K562 (cell line): ENCODE results near the gene MET. TPM values are rescaled to one million over a fixed set of nuclear protein-coding genes. Genes with fewer than 3 reads are reported as not detected.

ENCODE experiments used
- ATAC-seq: fragments of 200-7000 bp; cut with Tn5 transposase; 3 replicates; pipeline ENCODE4 v1.9.1; 2020; ENCODE audit warnings: moderate library complexity
- BruUV-seq: library from RNA; stranded (reverse); fragments of 400-500 nt; replicated peaks from 2 replicates; lab custom pipeline; 2021; lab: Mats Ljungman, UMichigan
- CTCF ChIA-PET: fragments of 300-600 bp; formaldehyde crosslinking; extraction: SDS; loops from one replicate; lab custom pipeline; 2021; ENCODE audit warnings: low intra/inter-chr PET ratio; lab: Yijun Ruan, JAX
- POLR2A ChIA-PET: fragments of 300-600, 350-650 bp; sonication (Branson Sonifier 250); formaldehyde crosslinking; extraction: SDS; loops from one replicate; lab custom pipeline; 2021; ENCODE audit warnings: antibody characterized with exemption, inconsistent platforms; lab: Yijun Ruan, JAX
- DNase-seq, 4 experiments: peaks; one replicate each; pipeline versions ENCODE4 v3.0.0 to v3.0.0-alpha.2; 2011 to 2018; ENCODE audit warnings: low spot score in 3 of 4, mixed read lengths in 3 of 4; ENCODE audit errors: extremely low read depth in 1 of 4
- FAIRE-seq: peaks from 2 replicates; lab custom pipeline; 2011; peaks lifted over from hg19 to GRCh38; lab: Jason Lieb, UNC
- H2AFZ ChIP-seq: 2 replicates; pipeline ENCODE4 v1.6.0; 2011; ENCODE audit warnings: low read depth, low read length, control low read depth, inconsistent platforms
- H3K27ac ChIP-seq: fragments of 200-600 bp; 3 replicates; pipeline ENCODE4 v1.8.0; 2011; ENCODE audit warnings: low read depth, mild to moderate bottlenecking, control low read depth, inconsistent platforms, low read length, moderate library complexity, mixed read lengths; ENCODE audit errors: extremely low read depth
- H3K27me3 ChIP-seq, 2 experiments: fragments of 300-600 bp in 1 of 2; 2 replicates in 1 of 2; 3 replicates in 1 of 2; pipeline versions ENCODE4 v1.6.0 to v1.8.0; 2011; ENCODE audit warnings: inconsistent platforms in 2 of 2, low read length in 2 of 2, mild to moderate bottlenecking in 1 of 2, mixed read lengths in 1 of 2, moderate library complexity in 1 of 2; ENCODE audit not compliant: control insufficient read depth in 2 of 2, insufficient read depth in 2 of 2
- H3K36me3 ChIP-seq: fragments of 300-600 bp; 3 replicates; pipeline ENCODE4 v1.8.0; 2011; ENCODE audit warnings: mild to moderate bottlenecking, low read length, inconsistent platforms; ENCODE audit not compliant: control insufficient read depth, insufficient read depth
- H3K4me1 ChIP-seq, 2 experiments: fragments of 200-600 bp in 1 of 2; replicated peaks in 1 of 2; 2 replicates in 1 of 2; 3 replicates in 1 of 2; pipeline versions ENCODE4 v1.5.1 to v1.8.0; 2011; ENCODE audit warnings: inconsistent platforms in 2 of 2, low read length in 2 of 2, mild to moderate bottlenecking in 1 of 2, mixed read lengths in 1 of 2, moderate library complexity in 1 of 2; ENCODE audit not compliant: control insufficient read depth in 2 of 2, insufficient read depth in 2 of 2
- H3K4me2 ChIP-seq: 2 replicates; pipeline ENCODE4 v1.6.1; 2011; ENCODE audit warnings: low read length, control low read depth, inconsistent platforms, mixed read lengths; ENCODE audit not compliant: insufficient read depth
- H3K4me3 ChIP-seq: fragments of 200-600 bp; sonication (generic), shearing (Covaris generic); 2 replicates; pipeline ENCODE4 v1.5.1; 2016; ENCODE audit warnings: control low read depth, inconsistent platforms
- H3K79me2 ChIP-seq: fragments of 200-600 bp; 3 replicates; pipeline ENCODE4 v1.8.0; 2011; ENCODE audit warnings: low read length, inconsistent platforms; ENCODE audit not compliant: control insufficient read depth, insufficient read depth
- H3K9ac ChIP-seq, 2 experiments: 2 replicates each; pipeline versions ENCODE4 v1.6.0 to v1.6.1; 2011; ENCODE audit warnings: low read depth in 2 of 2, low read length in 2 of 2, control low read depth in 1 of 2, inconsistent platforms in 1 of 2, mild to moderate bottlenecking in 1 of 2, mixed read lengths in 1 of 2; ENCODE audit not compliant: insufficient read depth in 1 of 2
- H3K9me1 ChIP-seq: one replicate; pipeline ENCODE4 v1.6.0; 2011; ENCODE audit warnings: inconsistent platforms, mild to moderate bottlenecking, low read length, moderate library complexity; ENCODE audit not compliant: control insufficient read depth, insufficient read depth
- H3K9me3 ChIP-seq: replicated peaks from 2 replicates; pipeline ENCODE4 v1.5.1; 2011; ENCODE audit warnings: low read depth, low read length, inconsistent platforms; ENCODE audit not compliant: control insufficient read depth, insufficient read depth
- H4K20me1 ChIP-seq: replicated peaks from 2 replicates; pipeline ENCODE4 v1.6.1; 2011; ENCODE audit warnings: low read length, inconsistent platforms, mixed read lengths; ENCODE audit not compliant: control insufficient read depth, insufficient read depth
- BDP1 ChIP-seq: IDR thresholded peaks from 3 replicates; pipeline ENCODE4 v1.6.1; 2011; ENCODE audit not compliant: insufficient read length, insufficient read depth
- BRD9 ChIP-seq: fragments of 450-650 bp; IDR thresholded peaks from 2 replicates; pipeline ENCODE4 v1.6.1; 2018; ENCODE audit warnings: low read depth; ENCODE audit not compliant: partially characterized antibody
- C11orf30 ChIP-seq: fragments of 450-650 bp; IDR thresholded peaks from 2 replicates; pipeline ENCODE4 v1.6.1; 2016; ENCODE audit warnings: low read depth, mild to moderate bottlenecking
- CCNT2 ChIP-seq: IDR thresholded peaks from 2 replicates; pipeline ENCODE4 v1.6.1; 2011; ENCODE audit warnings: borderline replicate concordance, low read depth, mild to moderate bottlenecking, moderate library complexity, mixed read lengths, low read length; ENCODE audit not compliant: insufficient read length; ENCODE audit errors: extremely low read depth
- ELF4 ChIP-seq: fragments of 450-650 bp; formaldehyde crosslinking; IDR thresholded peaks from 2 replicates; pipeline ENCODE4 v1.4.0; 2022; ENCODE audit warnings: missing genetic modification characterization
- FOSL1 ChIP-seq: fragments of 200-800 bp; sonication (Bioruptor generic); conservative IDR thresholded peaks from 2 replicates; pipeline ENCODE4 v1.6.1; 2016; ENCODE audit warnings: missing genetic modification characterization, missing compliant biosample characterization
- HMG20B ChIP-seq: fragments of 250-450 bp; sonication (Bioruptor Pico); IDR thresholded peaks from 2 replicates; pipeline ENCODE4 v1.5.0; 2021; ENCODE audit warnings: mild to moderate bottlenecking
- IRF9 ChIP-seq: fragments of 450-650 bp; IDR thresholded peaks from 2 replicates; pipeline ENCODE4 v1.6.1; 2016; ENCODE audit warnings: missing biosample characterization, missing genetic modification characterization
- PTRF ChIP-seq: fragments of 450-650 bp; IDR thresholded peaks from 2 replicates; pipeline ENCODE4 v1.6.1; 2016; ENCODE audit warnings: mild to moderate bottlenecking, missing genetic modification characterization, missing compliant biosample characterization
- PYGO2 ChIP-seq: fragments of 450-650 bp; IDR thresholded peaks from 2 replicates; pipeline ENCODE4 v1.6.1; 2016; ENCODE audit warnings: mild to moderate bottlenecking, missing genetic modification characterization, moderate library complexity, missing compliant biosample characterization
- RNF2 ChIP-seq: sonication (generic); IDR thresholded peaks from 2 replicates; pipeline ENCODE4 v1.6.1; 2016
- SPI1 ChIP-seq: IDR thresholded peaks from 2 replicates; pipeline ENCODE4 v1.6.1; 2011; ENCODE audit warnings: low read depth, low read length, control low read depth, borderline replicate concordance
- TEAD1 ChIP-seq, 2 experiments: fragments of 450-650 bp in 1 of 2; sonication (generic) in 1 of 2; formaldehyde crosslinking; IDR thresholded peaks; 2 replicates each; pipeline versions ENCODE4 v1.4.0 to v1.8.0; 2020 to 2022; ENCODE audit warnings: mild to moderate bottlenecking in 2 of 2, missing genetic modification reagents in 1 of 2
- ZNF12 ChIP-seq: sonication (generic); formaldehyde crosslinking; IDR thresholded peaks from 2 replicates; pipeline ENCODE4 v1.4.0; 2020; ENCODE audit warnings: mild to moderate bottlenecking, missing genetic modification reagents
- ZNF175 ChIP-seq: fragments of 200-800 bp; sonication (Bioruptor generic); IDR thresholded peaks from 2 replicates; pipeline ENCODE4 v1.6.1; 2016; ENCODE audit warnings: low read depth, mild to moderate bottlenecking, missing genetic modification characterization, missing compliant biosample characterization
- ZNF699 ChIP-seq: fragments of 250-450 bp; sonication (Bioruptor Pico); IDR thresholded peaks from 2 replicates; pipeline ENCODE4 v1.8.0; 2021; ENCODE audit warnings: mild to moderate bottlenecking, moderate library complexity; ENCODE audit not compliant: insufficient replicate concordance
- WGBS: fragments of 100-300 bp; shearing (Covaris generic); methylation state at CpG from one replicate; pipeline ENCODE4 v1.1.6; 2016; ENCODE audit warnings: low coverage, mixed read lengths; ENCODE audit not compliant: insufficient coverage; ENCODE audit errors: missing lambda C conversion rate; 5-methylcytosine and 5-hydroxymethylcytosine counted together
- in situ Hi-C: fragments of 300-500 bp; cut with MboI; formaldehyde crosslinking; loops from 4 replicates; pipeline ENCODE4 v1.15.0; 2018; ENCODE audit warnings: inconsistent platforms, mixed read lengths
- intact Hi-C: fragments of 100-400 bp; cut with micrococcal nuclease; formaldehyde crosslinking; loops from 2 replicates; pipeline ENCODE4 v1.14.2; 2022
- polyA plus RNA-seq, 8 experiments: library from polyadenylated mRNA; depleted of rRNA in 4 of 8; stranded (reverse) in 5 of 8; unstranded in 3 of 8; fragments of >200 nt; fragmentation: Nextera tagmentation in 2 of 8; fragmentation: Illumina TruSeq in 1 of 8; extraction: Ambion mirVana in 2 of 8; extraction: Trizol in 1 of 8; gene quantifications; 2 replicates each; pipeline versions ENCODE4 v1.2.1 to v1.2.3, GENCODE V29; 2011 to 2014; ENCODE audit warnings: inconsistent platforms in 1 of 8, missing spikeins in 1 of 8
- total RNA-seq, 7 experiments: library from RNA; depleted of rRNA in 6 of 7; stranded (reverse); fragments of >200 nt in 6 of 7; fragmentation: Illumina TruSeq in 2 of 7; extraction: Trizol in 2 of 7; gene quantifications; 2 replicates each; pipeline versions ENCODE4 v1.2.1 to v1.2.3, GENCODE V29; 2011 to 2021; ENCODE audit warnings: low replicate concordance in 1 of 7
- TF ChIP-seq, protein P1 (sequence below), 2 experiments: fragments of 150-350 bp in 1 of 2; IDR thresholded peaks; 2 replicates each; pipeline ENCODE4 v1.6.1; 2012 to 2016; ENCODE audit warnings: low read depth in 2 of 2, low read length in 2 of 2, mild to moderate bottlenecking in 1 of 2, moderate library complexity in 1 of 2
- TF ChIP-seq, protein P2 (sequence below): sonication (generic); formaldehyde crosslinking; IDR thresholded peaks from 2 replicates; pipeline ENCODE4 v1.8.0; 2022; ENCODE audit warnings: missing genetic modification reagents, mild to moderate bottlenecking, borderline replicate concordance

Gene MET
- total and polyA plus RNA-seq, 9 of the 15 experiments (the other 6 are each of a cell fraction or from before 2014, with no cell fraction given), result 0.84 to 2.4 (median 1.1) TPM

- POLR2A ChIA-PET, result no interaction called here
- H4K20me1 ChIP-seq, result no peaks in the 10 kb centered on the region
- no peak for FAIRE-seq
- no peak overlapping the region for H3K27ac ChIP-seq
- peaks cover 28 to 29% of the 10 kb centered on the region in 2 experiments for H3K27me3 ChIP-seq
- no peak overlapping the region for H3K9ac ChIP-seq
- CTCF ChIA-PET, result no interaction called here
- H2AFZ ChIP-seq, result no peak overlapping the region
- no peak overlapping the region for H3K4me3 ChIP-seq
- H3K79me2 ChIP-seq, result no peaks in the 10 kb centered on the region
- intact Hi-C loops, result no loop called here
- H3K36me3 ChIP-seq, result no peaks in the 10 kb centered on the region
- no peak for ATAC-seq
- H3K4me1 ChIP-seq, result no peaks in the 10 kb centered on the region
- no peak overlapping the region for H3K4me2 ChIP-seq
- no peaks in the 10 kb centered on the region for H3K9me3 ChIP-seq
- DNase-seq, result no peak
- in situ Hi-C loops, result no loop called here
- 3% methylated on average over 5 of the region's 5 CpGs for WGBS
- no TSS peak for BruUV-seq
- H3K9me1 ChIP-seq, result no peaks in the 10 kb centered on the region
- TF ChIP-seq HMG20B (CRISPR knock-in tag), result no peak
- TF ChIP-seq PTRF (tag), result no peak
- TF ChIP-seq ELF4 (CRISPR knock-in tag), result no peak
- no peak for TF ChIP-seq CCNT2
- no peak for TF ChIP-seq PYGO2 (tag)
- no peak for TF ChIP-seq FOSL1 (tag)
- no peak for TF ChIP-seq C11orf30
- TF ChIP-seq IRF9 (tag), result no peak
- TF ChIP-seq, protein P1, sequence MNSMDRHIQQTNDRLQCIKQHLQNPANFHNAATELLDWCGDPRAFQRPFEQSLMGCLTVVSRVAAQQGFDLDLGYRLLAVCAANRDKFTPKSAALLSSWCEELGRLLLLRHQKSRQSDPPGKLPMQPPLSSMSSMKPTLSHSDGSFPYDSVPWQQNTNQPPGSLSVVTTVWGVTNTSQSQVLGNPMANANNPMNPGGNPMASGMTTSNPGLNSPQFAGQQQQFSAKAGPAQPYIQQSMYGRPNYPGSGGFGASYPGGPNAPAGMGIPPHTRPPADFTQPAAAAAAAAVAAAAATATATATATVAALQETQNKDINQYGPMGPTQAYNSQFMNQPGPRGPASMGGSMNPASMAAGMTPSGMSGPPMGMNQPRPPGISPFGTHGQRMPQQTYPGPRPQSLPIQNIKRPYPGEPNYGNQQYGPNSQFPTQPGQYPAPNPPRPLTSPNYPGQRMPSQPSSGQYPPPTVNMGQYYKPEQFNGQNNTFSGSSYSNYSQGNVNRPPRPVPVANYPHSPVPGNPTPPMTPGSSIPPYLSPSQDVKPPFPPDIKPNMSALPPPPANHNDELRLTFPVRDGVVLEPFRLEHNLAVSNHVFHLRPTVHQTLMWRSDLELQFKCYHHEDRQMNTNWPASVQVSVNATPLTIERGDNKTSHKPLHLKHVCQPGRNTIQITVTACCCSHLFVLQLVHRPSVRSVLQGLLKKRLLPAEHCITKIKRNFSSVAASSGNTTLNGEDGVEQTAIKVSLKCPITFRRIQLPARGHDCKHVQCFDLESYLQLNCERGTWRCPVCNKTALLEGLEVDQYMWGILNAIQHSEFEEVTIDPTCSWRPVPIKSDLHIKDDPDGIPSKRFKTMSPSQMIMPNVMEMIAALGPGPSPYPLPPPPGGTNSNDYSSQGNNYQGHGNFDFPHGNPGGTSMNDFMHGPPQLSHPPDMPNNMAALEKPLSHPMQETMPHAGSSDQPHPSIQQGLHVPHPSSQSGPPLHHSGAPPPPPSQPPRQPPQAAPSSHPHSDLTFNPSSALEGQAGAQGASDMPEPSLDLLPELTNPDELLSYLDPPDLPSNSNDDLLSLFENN (IDR thresholded peaks at IDR 0.05; ENCODE audit: low read depth in 2 of 2, low read length in 2 of 2), result no peak
- no peak for TF ChIP-seq SPI1
- no peak for TF ChIP-seq ZNF12 (CRISPR knock-in tag)
- TF ChIP-seq ZNF699 (CRISPR knock-in tag), result no peak
- TF ChIP-seq, protein P2, sequence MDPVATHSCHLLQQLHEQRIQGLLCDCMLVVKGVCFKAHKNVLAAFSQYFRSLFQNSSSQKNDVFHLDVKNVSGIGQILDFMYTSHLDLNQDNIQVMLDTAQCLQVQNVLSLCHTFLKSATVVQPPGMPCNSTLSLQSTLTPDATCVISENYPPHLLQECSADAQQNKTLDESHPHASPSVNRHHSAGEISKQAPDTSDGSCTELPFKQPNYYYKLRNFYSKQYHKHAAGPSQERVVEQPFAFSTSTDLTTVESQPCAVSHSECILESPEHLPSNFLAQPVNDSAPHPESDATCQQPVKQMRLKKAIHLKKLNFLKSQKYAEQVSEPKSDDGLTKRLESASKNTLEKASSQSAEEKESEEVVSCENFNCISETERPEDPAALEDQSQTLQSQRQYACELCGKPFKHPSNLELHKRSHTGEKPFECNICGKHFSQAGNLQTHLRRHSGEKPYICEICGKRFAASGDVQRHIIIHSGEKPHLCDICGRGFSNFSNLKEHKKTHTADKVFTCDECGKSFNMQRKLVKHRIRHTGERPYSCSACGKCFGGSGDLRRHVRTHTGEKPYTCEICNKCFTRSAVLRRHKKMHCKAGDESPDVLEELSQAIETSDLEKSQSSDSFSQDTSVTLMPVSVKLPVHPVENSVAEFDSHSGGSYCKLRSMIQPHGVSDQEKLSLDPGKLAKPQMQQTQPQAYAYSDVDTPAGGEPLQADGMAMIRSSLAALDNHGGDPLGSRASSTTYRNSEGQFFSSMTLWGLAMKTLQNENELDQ (CRISPR knock-in tag), result no peak
- no peak for TF ChIP-seq RNF2
- no peak for TF ChIP-seq ZNF175
- no peak for TF ChIP-seq BDP1
- TF ChIP-seq BRD9, result no peak
- no peak for TF ChIP-seq TEAD1 (CRISPR knock-in tag; IDR thresholded peaks at IDR 0.05)
These were observed 124.5 kb downstream of the MET start for GRCh38 chr7:116796471-116796870.
